HG02610 (cell line): ENCODE results near the gene LINGO1.

Experiments used
- ATAC-seq: cut with Tn5 transposase; IDR thresholded peaks from one replicate; pipeline ENCODE4 v1.9.1; 2021; ENCODE audit warnings: mild to moderate bottlenecking, moderate library complexity; ENCODE audit not compliant: unreplicated experiment

The LINGO1 gene

GRCh38 chr15:77657634-77658238 lies 25.0 kb upstream of the LINGO1 start:
- no peak for ATAC-seq

- no peak for ATAC-seq
Measured at GRCh38 chr15:77656294-77656693, 23.6 kb upstream of the LINGO1 start.

- ATAC-seq: no peak
Measured at GRCh38 chr15:77654975-77655374, 22.3 kb upstream of the LINGO1 start.

GRCh38 chr15:77653832-77654480 lies 21.2 kb upstream of the LINGO1 start:
- no peak for ATAC-seq

GRCh38 chr15:77650265-77650664 lies 17.6 kb upstream of the LINGO1 start:
- ATAC-seq: no peak

GRCh38 chr15:77649610-77650009 lies 16.9 kb upstream of the LINGO1 start:
- no peak for ATAC-seq

- no peak for ATAC-seq
Measured at GRCh38 chr15:77649017-77649416, 16.3 kb upstream of the LINGO1 start.

GRCh38 chr15:77647961-77648360 lies 15.2 kb upstream of the LINGO1 start:
- no peak for ATAC-seq

- no peak for ATAC-seq
Measured at GRCh38 chr15:77646104-77646694, 13.5 kb upstream of the LINGO1 start.

- ATAC-seq: no peak
Measured at GRCh38 chr15:77645602-77646001, 12.9 kb upstream of the LINGO1 start.

GRCh38 chr15:77644543-77645247 lies 12.0 kb upstream of the LINGO1 start:
- no peak for ATAC-seq

- ATAC-seq: no peak
Measured at GRCh38 chr15:77643764-77644163, 11.1 kb upstream of the LINGO1 start.

- ATAC-seq: no peak
Measured at GRCh38 chr15:77642793-77643430, 10.2 kb upstream of the LINGO1 start.

GRCh38 chr15:77641999-77642398 lies 9.3 kb upstream of the LINGO1 start:
- no peak for ATAC-seq

GRCh38 chr15:77640615-77641014 lies 7.9 kb upstream of the LINGO1 start:
- no peak for ATAC-seq

GRCh38 chr15:77639431-77639830 lies 6.7 kb upstream of the LINGO1 start:
- no peak for ATAC-seq

GRCh38 chr15:77637851-77638692 lies 5.4 kb upstream of the LINGO1 start:
- ATAC-seq: no peak

- ATAC-seq: no peak
Measured at GRCh38 chr15:77636209-77636608, 3.5 kb upstream of the LINGO1 start.

GRCh38 chr15:77634266-77634962 lies 1.7 kb upstream of the LINGO1 start:
- no peak for ATAC-seq

- ATAC-seq: no peak
Measured at GRCh38 chr15:77633913-77634265, 1.2 kb upstream of the LINGO1 start.
